K562 (cell line): Measurements from ENCODE around the gene SAMD8. TPM values are rescaled to one million over a fixed set of nuclear protein-coding genes. Genes with fewer than 3 reads are reported as not detected.

Experiments
- ATAC-seq: fragments of 200-7000 bp; cut with Tn5 transposase; 3 replicates; pipeline ENCODE4 v1.9.1; 2020; ENCODE audit warnings: moderate library complexity
- BruUV-seq: library from RNA; stranded (reverse); fragments of 400-500 nt; replicated peaks from 2 replicates; lab custom pipeline; 2021; lab: Mats Ljungman, UMichigan
- CTCF ChIA-PET: fragments of 300-600 bp; formaldehyde crosslinking; extraction: SDS; loops from one replicate; lab custom pipeline; 2021; ENCODE audit warnings: low intra/inter-chr PET ratio; lab: Yijun Ruan, JAX
- POLR2A ChIA-PET: fragments of 300-600, 350-650 bp; sonication (Branson Sonifier 250); formaldehyde crosslinking; extraction: SDS; loops from one replicate; lab custom pipeline; 2021; ENCODE audit warnings: antibody characterized with exemption, inconsistent platforms; lab: Yijun Ruan, JAX
- DNase-seq, 4 experiments: peaks; one replicate each; pipeline versions ENCODE4 v3.0.0 to v3.0.0-alpha.2; 2011 to 2018; ENCODE audit warnings: low spot score in 3 of 4, mixed read lengths in 3 of 4; ENCODE audit errors: extremely low read depth in 1 of 4
- FAIRE-seq: peaks from 2 replicates; lab custom pipeline; 2011; peaks lifted over from hg19 to GRCh38; lab: Jason Lieb, UNC
- H2AFZ ChIP-seq: 2 replicates; pipeline ENCODE4 v1.6.0; 2011; ENCODE audit warnings: low read depth, low read length, control low read depth, inconsistent platforms
- H3K27ac ChIP-seq: fragments of 200-600 bp; 3 replicates; pipeline ENCODE4 v1.8.0; 2011; ENCODE audit warnings: low read depth, mild to moderate bottlenecking, control low read depth, inconsistent platforms, low read length, moderate library complexity, mixed read lengths; ENCODE audit errors: extremely low read depth
- H3K27me3 ChIP-seq, 2 experiments: fragments of 300-600 bp in 1 of 2; 2 replicates in 1 of 2; 3 replicates in 1 of 2; pipeline versions ENCODE4 v1.6.0 to v1.8.0; 2011; ENCODE audit warnings: inconsistent platforms in 2 of 2, low read length in 2 of 2, mild to moderate bottlenecking in 1 of 2, mixed read lengths in 1 of 2, moderate library complexity in 1 of 2; ENCODE audit not compliant: control insufficient read depth in 2 of 2, insufficient read depth in 2 of 2
- H3K36me3 ChIP-seq: fragments of 300-600 bp; 3 replicates; pipeline ENCODE4 v1.8.0; 2011; ENCODE audit warnings: mild to moderate bottlenecking, low read length, inconsistent platforms; ENCODE audit not compliant: control insufficient read depth, insufficient read depth
- H3K4me1 ChIP-seq, 2 experiments: fragments of 200-600 bp in 1 of 2; replicated peaks in 1 of 2; 2 replicates in 1 of 2; 3 replicates in 1 of 2; pipeline versions ENCODE4 v1.5.1 to v1.8.0; 2011; ENCODE audit warnings: inconsistent platforms in 2 of 2, low read length in 2 of 2, mild to moderate bottlenecking in 1 of 2, mixed read lengths in 1 of 2, moderate library complexity in 1 of 2; ENCODE audit not compliant: control insufficient read depth in 2 of 2, insufficient read depth in 2 of 2
- H3K4me2 ChIP-seq: 2 replicates; pipeline ENCODE4 v1.6.1; 2011; ENCODE audit warnings: low read length, control low read depth, inconsistent platforms, mixed read lengths; ENCODE audit not compliant: insufficient read depth
- H3K4me3 ChIP-seq: fragments of 200-600 bp; sonication (generic), shearing (Covaris generic); 2 replicates; pipeline ENCODE4 v1.5.1; 2016; ENCODE audit warnings: control low read depth, inconsistent platforms
- H3K79me2 ChIP-seq: fragments of 200-600 bp; 3 replicates; pipeline ENCODE4 v1.8.0; 2011; ENCODE audit warnings: low read length, inconsistent platforms; ENCODE audit not compliant: control insufficient read depth, insufficient read depth
- H3K9ac ChIP-seq, 2 experiments: 2 replicates each; pipeline versions ENCODE4 v1.6.0 to v1.6.1; 2011; ENCODE audit warnings: low read depth in 2 of 2, low read length in 2 of 2, control low read depth in 1 of 2, inconsistent platforms in 1 of 2, mild to moderate bottlenecking in 1 of 2, mixed read lengths in 1 of 2; ENCODE audit not compliant: insufficient read depth in 1 of 2
- H3K9me1 ChIP-seq: one replicate; pipeline ENCODE4 v1.6.0; 2011; ENCODE audit warnings: inconsistent platforms, mild to moderate bottlenecking, low read length, moderate library complexity; ENCODE audit not compliant: control insufficient read depth, insufficient read depth
- H3K9me3 ChIP-seq: replicated peaks from 2 replicates; pipeline ENCODE4 v1.5.1; 2011; ENCODE audit warnings: low read depth, low read length, inconsistent platforms; ENCODE audit not compliant: control insufficient read depth, insufficient read depth
- H4K20me1 ChIP-seq: replicated peaks from 2 replicates; pipeline ENCODE4 v1.6.1; 2011; ENCODE audit warnings: low read length, inconsistent platforms, mixed read lengths; ENCODE audit not compliant: control insufficient read depth, insufficient read depth
- FOXA3 ChIP-seq, 2 experiments: fragments of 450-650 bp in 1 of 2; sonication (generic) in 1 of 2; formaldehyde crosslinking; IDR thresholded peaks in 1 of 2; conservative IDR thresholded peaks in 1 of 2; 2 replicates each; pipeline versions ENCODE4 v1.4.0 to v1.8.0; 2020 to 2022; ENCODE audit warnings: mild to moderate bottlenecking in 2 of 2, missing genetic modification reagents in 1 of 2
- RBM25 ChIP-seq: fragments of 200-400 bp; formaldehyde crosslinking; IDR thresholded peaks from 2 replicates; pipeline ENCODE4 v1.6.1; 2018; ENCODE audit warnings: low read length, low read depth, moderate library complexity; ENCODE audit not compliant: severe bottlenecking
- TEAD1 ChIP-seq, 2 experiments: fragments of 450-650 bp in 1 of 2; sonication (generic) in 1 of 2; formaldehyde crosslinking; IDR thresholded peaks; 2 replicates each; pipeline versions ENCODE4 v1.4.0 to v1.8.0; 2020 to 2022; ENCODE audit warnings: mild to moderate bottlenecking in 2 of 2, missing genetic modification reagents in 1 of 2
- WGBS: fragments of 100-300 bp; shearing (Covaris generic); methylation state at CpG from one replicate; pipeline ENCODE4 v1.1.6; 2016; ENCODE audit warnings: low coverage, mixed read lengths; ENCODE audit not compliant: insufficient coverage; ENCODE audit errors: missing lambda C conversion rate; 5-methylcytosine and 5-hydroxymethylcytosine counted together
- in situ Hi-C: fragments of 300-500 bp; cut with MboI; formaldehyde crosslinking; loops from 4 replicates; pipeline ENCODE4 v1.15.0; 2018; ENCODE audit warnings: inconsistent platforms, mixed read lengths
- intact Hi-C: fragments of 100-400 bp; cut with micrococcal nuclease; formaldehyde crosslinking; loops from 2 replicates; pipeline ENCODE4 v1.14.2; 2022
- polyA plus RNA-seq, 8 experiments: library from polyadenylated mRNA; depleted of rRNA in 4 of 8; stranded (reverse) in 5 of 8; unstranded in 3 of 8; fragments of >200 nt; fragmentation: Nextera tagmentation in 2 of 8; fragmentation: Illumina TruSeq in 1 of 8; extraction: Ambion mirVana in 2 of 8; extraction: Trizol in 1 of 8; gene quantifications; 2 replicates each; pipeline versions ENCODE4 v1.2.1 to v1.2.3, GENCODE V29; 2011 to 2014; ENCODE audit warnings: inconsistent platforms in 1 of 8, missing spikeins in 1 of 8
- total RNA-seq, 7 experiments: library from RNA; depleted of rRNA in 6 of 7; stranded (reverse); fragments of >200 nt in 6 of 7; fragmentation: Illumina TruSeq in 2 of 7; extraction: Trizol in 2 of 7; gene quantifications; 2 replicates each; pipeline versions ENCODE4 v1.2.1 to v1.2.3, GENCODE V29; 2011 to 2021; ENCODE audit warnings: low replicate concordance in 1 of 7
- TF ChIP-seq, protein P1 (sequence below): fragments of 200-600 bp; sonication (generic); IDR thresholded peaks from one replicate; pipeline ENCODE4 v1.6.1; 2012; ENCODE audit warnings: mild to moderate bottlenecking, low read depth, low read length, inconsistent platforms

The SAMD8 gene
- total and polyA plus RNA-seq, 9 of the 15 experiments (the other 6 are each of a cell fraction or from before 2014, with no cell fraction given): 2.7 to 16.1 (median 6.2) TPM

DNA sequence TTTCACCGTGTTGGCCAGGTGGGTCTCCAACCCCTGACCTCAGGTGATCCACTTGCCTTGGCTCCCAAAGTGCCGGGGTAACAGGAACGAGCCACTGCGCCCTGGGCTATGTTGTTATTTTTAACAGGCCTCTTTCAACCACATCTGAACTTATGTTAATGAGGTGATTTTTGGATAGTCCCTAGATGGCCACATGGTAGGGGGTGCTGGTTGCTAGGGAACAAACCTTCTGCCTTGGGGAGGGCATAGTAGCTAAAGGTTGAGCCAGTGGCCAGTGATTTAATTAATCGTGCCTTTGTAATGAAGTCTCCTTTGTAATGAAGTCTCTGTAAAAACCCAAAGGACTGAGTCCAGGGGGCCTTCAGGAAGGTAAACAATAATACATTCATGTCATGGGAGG is 115.2 kb downstream of the SAMD8 start:
- Histone ChIP-seq H3K4me3 (no peak overlapping the region), H3K27ac (no peak overlapping the region), H3K4me1 (no peaks in the 10 kb centered on the region), H3K36me3 (peaks cover 95% of the 10 kb centered on the region), H3K4me2 (no peak overlapping the region), H3K9me1 (no peaks in the 10 kb centered on the region), H2AFZ (no peak overlapping the region), H3K79me2 (peaks cover 77% of the 10 kb centered on the region), H3K27me3 (no peaks in the 10 kb centered on the region), H3K9me3 (no peaks in the 10 kb centered on the region), H3K9ac (no peak overlapping the region), H4K20me1 (peaks cover 43% of the 10 kb centered on the region)
- BruUV-seq: no TSS peak
- POLR2A ChIA-PET: interaction anchor here (0.6 to 6.1 kb wide), 8 partner anchors 11 to 773 kb away, joined by 3 to 41 read pairs (median 4); partner anchors contain the start of gene VDAC2
- WGBS: 89% methylated on average over 5 of the region's 5 CpGs
- CTCF ChIA-PET: interaction anchor here (0.6 kb wide), 1 partner anchor 198 kb away, joined by 3 read pairs; no protein-coding TSS in a partner anchor
- in situ Hi-C loops (no loop called here), intact Hi-C loops (no loop called here)
- FAIRE-seq (no peak), DNase-seq (no peak), ATAC-seq (no peak)
- TF ChIP-seq, protein P1, sequence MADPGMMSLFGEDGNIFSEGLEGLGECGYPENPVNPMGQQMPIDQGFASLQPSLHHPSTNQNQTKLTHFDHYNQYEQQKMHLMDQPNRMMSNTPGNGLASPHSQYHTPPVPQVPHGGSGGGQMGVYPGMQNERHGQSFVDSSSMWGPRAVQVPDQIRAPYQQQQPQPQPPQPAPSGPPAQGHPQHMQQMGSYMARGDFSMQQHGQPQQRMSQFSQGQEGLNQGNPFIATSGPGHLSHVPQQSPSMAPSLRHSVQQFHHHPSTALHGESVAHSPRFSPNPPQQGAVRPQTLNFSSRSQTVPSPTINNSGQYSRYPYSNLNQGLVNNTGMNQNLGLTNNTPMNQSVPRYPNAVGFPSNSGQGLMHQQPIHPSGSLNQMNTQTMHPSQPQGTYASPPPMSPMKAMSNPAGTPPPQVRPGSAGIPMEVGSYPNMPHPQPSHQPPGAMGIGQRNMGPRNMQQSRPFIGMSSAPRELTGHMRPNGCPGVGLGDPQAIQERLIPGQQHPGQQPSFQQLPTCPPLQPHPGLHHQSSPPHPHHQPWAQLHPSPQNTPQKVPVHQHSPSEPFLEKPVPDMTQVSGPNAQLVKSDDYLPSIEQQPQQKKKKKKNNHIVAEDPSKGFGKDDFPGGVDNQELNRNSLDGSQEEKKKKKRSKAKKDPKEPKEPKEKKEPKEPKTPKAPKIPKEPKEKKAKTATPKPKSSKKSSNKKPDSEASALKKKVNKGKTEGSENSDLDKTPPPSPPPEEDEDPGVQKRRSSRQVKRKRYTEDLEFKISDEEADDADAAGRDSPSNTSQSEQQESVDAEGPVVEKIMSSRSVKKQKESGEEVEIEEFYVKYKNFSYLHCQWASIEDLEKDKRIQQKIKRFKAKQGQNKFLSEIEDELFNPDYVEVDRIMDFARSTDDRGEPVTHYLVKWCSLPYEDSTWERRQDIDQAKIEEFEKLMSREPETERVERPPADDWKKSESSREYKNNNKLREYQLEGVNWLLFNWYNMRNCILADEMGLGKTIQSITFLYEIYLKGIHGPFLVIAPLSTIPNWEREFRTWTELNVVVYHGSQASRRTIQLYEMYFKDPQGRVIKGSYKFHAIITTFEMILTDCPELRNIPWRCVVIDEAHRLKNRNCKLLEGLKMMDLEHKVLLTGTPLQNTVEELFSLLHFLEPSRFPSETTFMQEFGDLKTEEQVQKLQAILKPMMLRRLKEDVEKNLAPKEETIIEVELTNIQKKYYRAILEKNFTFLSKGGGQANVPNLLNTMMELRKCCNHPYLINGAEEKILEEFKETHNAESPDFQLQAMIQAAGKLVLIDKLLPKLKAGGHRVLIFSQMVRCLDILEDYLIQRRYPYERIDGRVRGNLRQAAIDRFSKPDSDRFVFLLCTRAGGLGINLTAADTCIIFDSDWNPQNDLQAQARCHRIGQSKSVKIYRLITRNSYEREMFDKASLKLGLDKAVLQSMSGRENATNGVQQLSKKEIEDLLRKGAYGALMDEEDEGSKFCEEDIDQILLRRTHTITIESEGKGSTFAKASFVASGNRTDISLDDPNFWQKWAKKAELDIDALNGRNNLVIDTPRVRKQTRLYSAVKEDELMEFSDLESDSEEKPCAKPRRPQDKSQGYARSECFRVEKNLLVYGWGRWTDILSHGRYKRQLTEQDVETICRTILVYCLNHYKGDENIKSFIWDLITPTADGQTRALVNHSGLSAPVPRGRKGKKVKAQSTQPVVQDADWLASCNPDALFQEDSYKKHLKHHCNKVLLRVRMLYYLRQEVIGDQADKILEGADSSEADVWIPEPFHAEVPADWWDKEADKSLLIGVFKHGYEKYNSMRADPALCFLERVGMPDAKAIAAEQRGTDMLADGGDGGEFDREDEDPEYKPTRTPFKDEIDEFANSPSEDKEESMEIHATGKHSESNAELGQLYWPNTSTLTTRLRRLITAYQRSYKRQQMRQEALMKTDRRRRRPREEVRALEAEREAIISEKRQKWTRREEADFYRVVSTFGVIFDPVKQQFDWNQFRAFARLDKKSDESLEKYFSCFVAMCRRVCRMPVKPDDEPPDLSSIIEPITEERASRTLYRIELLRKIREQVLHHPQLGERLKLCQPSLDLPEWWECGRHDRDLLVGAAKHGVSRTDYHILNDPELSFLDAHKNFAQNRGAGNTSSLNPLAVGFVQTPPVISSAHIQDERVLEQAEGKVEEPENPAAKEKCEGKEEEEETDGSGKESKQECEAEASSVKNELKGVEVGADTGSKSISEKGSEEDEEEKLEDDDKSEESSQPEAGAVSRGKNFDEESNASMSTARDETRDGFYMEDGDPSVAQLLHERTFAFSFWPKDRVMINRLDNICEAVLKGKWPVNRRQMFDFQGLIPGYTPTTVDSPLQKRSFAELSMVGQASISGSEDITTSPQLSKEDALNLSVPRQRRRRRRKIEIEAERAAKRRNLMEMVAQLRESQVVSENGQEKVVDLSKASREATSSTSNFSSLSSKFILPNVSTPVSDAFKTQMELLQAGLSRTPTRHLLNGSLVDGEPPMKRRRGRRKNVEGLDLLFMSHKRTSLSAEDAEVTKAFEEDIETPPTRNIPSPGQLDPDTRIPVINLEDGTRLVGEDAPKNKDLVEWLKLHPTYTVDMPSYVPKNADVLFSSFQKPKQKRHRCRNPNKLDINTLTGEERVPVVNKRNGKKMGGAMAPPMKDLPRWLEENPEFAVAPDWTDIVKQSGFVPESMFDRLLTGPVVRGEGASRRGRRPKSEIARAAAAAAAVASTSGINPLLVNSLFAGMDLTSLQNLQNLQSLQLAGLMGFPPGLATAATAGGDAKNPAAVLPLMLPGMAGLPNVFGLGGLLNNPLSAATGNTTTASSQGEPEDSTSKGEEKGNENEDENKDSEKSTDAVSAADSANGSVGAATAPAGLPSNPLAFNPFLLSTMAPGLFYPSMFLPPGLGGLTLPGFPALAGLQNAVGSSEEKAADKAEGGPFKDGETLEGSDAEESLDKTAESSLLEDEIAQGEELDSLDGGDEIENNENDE: no peak
- no peak for TF ChIP-seq TEAD1 (CRISPR knock-in tag; IDR thresholded peaks at IDR 0.05)
- TF ChIP-seq FOXA3 (CRISPR knock-in tag; conservative IDR thresholded peaks at IDR 0.05 in 1 of 2, IDR thresholded peaks at IDR 0.05 in 1 of 2): no peak
- TF ChIP-seq RBM25: no peak
